GM18508 (cell line): ENCODE results near the gene OSTN.

ENCODE experiments used
- ATAC-seq: cut with Tn5 transposase; IDR thresholded peaks from one replicate; pipeline ENCODE4 v1.9.1; 2021; ENCODE audit warnings: moderate number of reproducible peaks; ENCODE audit not compliant: insufficient read depth, unreplicated experiment

The OSTN gene

GRCh38 chr3:191302451-191302850, 103.4 kb downstream of the OSTN start:
- no peak for ATAC-seq

- no peak for ATAC-seq
Observed at GRCh38 chr3:191303596-191303995, 104.6 kb downstream of the OSTN start.

- no peak for ATAC-seq
Observed at GRCh38 chr3:191306428-191306827, 107.4 kb downstream of the OSTN start.

GRCh38 chr3:191307341-191307740, 108.3 kb downstream of the OSTN start:
- no peak for ATAC-seq

- no peak for ATAC-seq
Observed at GRCh38 chr3:191313296-191313695, 114.3 kb downstream of the OSTN start.

GRCh38 chr3:191314109-191314728, 115.2 kb downstream of the OSTN start:
- no peak for ATAC-seq
